ENCODE data around the gene IPO4.
"Not testable (repeated sequence)": the region's sequence is repeated elsewhere in the genome, so short reads cannot be mapped to it uniquely, and the experiment has no call there.

Gene IPO4

GRCh38 chr14:24188251-24189058 is at the start of gene IPO4:
TSS of gene IPO4 (minus strand) at chr14:24188816. CDS start at chr14:24188787, 29 bp downstream.
- peak within 1 kb of the TSS; percentile 69 for H3K4me3 ChIP-seq (ENCODE audit: low read depth, low read length)

DNA sequence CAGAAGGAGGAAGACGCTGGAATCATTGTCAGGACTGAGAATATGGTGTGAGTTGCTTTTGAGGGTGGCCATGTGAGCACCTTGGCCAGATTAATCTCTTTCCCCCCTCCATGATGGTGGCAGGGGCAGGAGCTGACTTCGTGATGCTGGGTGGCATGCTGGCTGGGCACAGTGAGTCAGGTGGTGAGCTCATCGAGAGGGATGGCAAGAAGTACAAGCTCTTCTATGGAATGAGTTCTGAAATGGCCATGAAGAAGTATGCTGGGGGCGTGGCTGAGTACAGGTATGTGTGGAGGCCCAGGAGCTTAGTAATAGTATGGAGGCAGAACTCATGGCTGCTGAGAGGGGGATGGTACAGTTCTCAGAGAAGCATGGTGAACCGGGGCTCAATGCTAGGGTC is 49.5 kb upstream of the IPO4 start:
- H3K4me3 ChIP-seq (ENCODE audit: low read depth, low read length) = no peak overlapping the region

GRCh38 chr14:24237463-24237955 is 48.9 kb upstream of the IPO4 start:
- H3K4me3 ChIP-seq (ENCODE audit: low read depth, low read length) = no peak overlapping the region

GRCh38 chr14:24236689-24237462 is 48.3 kb upstream of the IPO4 start:
- no peak overlapping the region for H3K4me3 ChIP-seq (ENCODE audit: low read depth, low read length)

- H3K4me3 ChIP-seq (ENCODE audit: low read depth, low read length) = no peak overlapping the region
These were observed 47.4 kb upstream of the IPO4 start for GRCh38 chr14:24235804-24236688.

DNA sequence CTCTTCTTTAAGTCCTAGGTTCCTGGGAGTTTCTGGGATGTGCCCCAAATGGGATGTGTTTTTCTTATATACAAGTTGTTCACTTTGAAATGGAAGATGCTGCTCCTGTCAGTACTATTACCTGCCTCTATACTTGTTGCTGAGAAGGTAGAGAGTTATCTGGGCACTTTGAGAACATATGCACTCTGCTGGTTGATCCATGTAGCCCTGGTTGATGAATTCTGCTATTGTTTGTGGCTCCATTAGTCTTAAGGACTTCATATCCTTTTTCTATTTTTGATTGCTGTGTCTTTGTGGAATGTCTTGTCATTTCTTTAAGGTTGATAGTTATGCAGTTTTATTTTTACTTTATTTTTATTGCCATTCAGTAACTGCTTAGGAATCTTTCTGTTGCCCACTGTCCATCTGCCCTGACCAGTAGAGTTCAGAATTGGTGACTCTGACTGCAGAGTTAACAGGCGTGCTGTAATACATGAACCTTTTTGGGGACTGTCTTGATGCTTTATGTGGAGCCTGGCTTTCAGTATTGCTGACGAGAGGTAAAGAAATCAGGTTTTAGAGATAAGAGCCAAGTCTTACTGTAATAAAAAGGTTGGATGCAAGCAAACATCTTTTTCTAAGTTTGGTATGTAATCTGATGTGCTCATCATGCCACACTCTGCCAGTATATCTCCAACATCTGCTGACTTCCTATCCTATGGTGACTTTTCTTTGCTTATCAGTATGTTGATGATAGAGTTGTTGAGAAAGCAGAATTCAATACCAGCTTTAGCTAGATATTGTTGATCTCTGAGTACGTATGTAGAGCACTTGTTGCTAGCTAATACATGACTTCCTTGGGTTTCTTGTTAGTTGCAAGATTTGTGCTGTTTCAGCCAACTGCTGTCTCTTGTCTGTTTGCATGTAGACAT is 45.7 kb upstream of the IPO4 start:
- H3K4me3 ChIP-seq (ENCODE audit: low read depth, low read length) = no peak overlapping the region

DNA sequence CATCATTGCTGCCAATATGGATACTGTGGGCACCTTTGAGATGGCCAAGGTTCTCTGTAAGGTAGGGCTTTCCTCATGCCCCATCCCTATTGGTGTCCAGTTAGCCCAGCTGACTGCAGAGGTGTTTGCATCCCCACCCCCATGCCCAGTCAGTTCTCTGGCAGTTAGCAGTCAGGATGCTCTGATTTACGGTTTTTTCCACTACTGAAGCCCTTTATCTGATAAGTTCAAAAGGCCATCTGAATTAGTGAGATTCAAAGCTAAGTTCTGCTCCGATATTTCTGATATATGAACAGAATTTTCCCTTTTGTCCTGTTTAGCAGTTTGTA is 44.9 kb upstream of the IPO4 start:
- peak overlapping the region; percentile 97 for H3K4me3 ChIP-seq (ENCODE audit: low read depth, low read length)

GRCh38 chr14:24232645-24233537 is 44.3 kb upstream of the IPO4 start, which contains the start of gene GMPR2:
TSS of gene GMPR2 (plus strand) at chr14:24232929. CDS start at chr14:24233254, 325 bp downstream.
- H3K4me3 ChIP-seq (ENCODE audit: low read depth, low read length) = peak within 1 kb of the TSS; percentile 97

DNA sequence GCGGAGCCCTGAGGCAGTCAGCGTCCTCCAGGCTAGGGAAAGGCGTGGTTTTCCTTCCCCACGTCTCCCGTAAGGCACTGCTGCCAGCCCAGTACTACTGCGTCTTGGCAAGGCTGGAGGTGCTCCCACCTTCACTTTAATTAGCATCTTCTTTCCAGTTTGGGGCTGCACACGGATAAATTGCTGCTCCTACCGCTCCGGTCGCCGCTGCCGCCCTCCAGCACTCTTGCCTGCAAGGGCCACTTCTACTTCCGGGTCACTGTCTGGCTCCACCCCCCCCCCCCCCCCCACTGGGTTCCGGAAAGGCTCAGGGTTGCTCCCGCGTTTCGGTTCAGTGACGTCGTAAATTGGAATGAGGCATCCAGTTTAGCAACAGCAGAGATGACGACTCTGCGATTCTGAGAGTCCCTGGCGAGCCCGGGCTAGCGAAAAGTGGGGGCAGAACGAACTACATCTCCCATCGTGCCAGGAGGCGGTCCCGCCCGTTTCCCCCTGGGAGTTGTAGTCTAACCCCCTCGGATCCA is 43.6 kb upstream of the IPO4 start, which contains the start of gene NEDD8:
NEDD8 (minus strand) TSS at position 247 of the 524 bp plus-strand sequence; CDS start at position 147, 100 bp downstream.
- peak within 1 kb of the TSS; percentile 97 for H3K4me3 ChIP-seq (ENCODE audit: low read depth, low read length)

- H3K4me3 ChIP-seq (ENCODE audit: low read depth, low read length) = peak overlapping the region; percentile 97
These were observed 42.9 kb upstream of the IPO4 start for GRCh38 chr14:24231263-24232120.

GRCh38 chr14:24228902-24229301 is 40.3 kb upstream of the IPO4 start:
- no peak overlapping the region for H3K4me3 ChIP-seq (ENCODE audit: low read depth, low read length)

DNA sequence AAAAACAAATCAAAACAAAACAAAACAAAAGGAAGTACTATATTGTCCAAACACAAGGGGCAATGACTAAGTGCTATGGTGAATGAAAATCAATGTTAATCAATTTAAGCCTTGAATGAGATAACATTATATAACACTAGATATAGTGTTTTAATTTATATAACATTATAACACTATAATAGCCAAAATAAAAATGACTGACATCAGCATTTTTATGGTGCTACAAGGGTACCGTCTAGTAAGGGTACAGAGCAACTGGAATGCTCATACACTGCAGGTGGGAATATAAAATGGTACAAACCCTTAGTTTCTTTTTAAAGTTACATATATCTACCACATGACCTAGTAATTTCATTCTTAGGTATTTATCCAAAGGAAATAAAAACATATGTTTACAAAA is 37.9 kb upstream of the IPO4 start:
- no peak overlapping the region for H3K4me3 ChIP-seq (ENCODE audit: low read depth, low read length)

GRCh38 chr14:24224618-24225071 is 36.0 kb upstream of the IPO4 start:
- H3K4me3 ChIP-seq (ENCODE audit: low read depth, low read length) = no peak overlapping the region

GRCh38 chr14:24222987-24223386 is 34.4 kb upstream of the IPO4 start:
- not testable (repeated sequence) for H3K4me3 ChIP-seq (ENCODE audit: low read depth, low read length)

GRCh38 chr14:24219521-24219920 is 30.9 kb upstream of the IPO4 start:
- no peak overlapping the region for H3K4me3 ChIP-seq (ENCODE audit: low read depth, low read length)

DNA sequence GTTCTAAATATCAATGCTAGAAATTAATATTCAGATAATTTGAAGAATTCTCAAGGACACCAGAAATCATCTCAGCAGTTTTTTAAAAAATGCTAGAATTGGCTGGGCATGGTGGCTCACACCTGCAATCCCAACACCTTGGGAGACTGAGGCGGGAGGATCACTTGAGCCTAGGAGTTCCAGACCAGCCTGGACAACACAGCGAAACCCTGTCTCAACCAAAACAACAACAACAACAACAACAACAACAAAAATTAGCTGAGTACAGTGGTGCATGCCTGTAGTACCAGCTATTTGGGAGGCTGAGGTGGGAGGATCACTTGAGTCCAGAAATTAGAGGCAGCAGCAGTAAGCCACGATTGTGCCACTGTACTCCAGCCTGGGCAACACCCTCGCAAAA is 30.5 kb upstream of the IPO4 start:
- no peak overlapping the region for H3K4me3 ChIP-seq (ENCODE audit: low read depth, low read length)

DNA sequence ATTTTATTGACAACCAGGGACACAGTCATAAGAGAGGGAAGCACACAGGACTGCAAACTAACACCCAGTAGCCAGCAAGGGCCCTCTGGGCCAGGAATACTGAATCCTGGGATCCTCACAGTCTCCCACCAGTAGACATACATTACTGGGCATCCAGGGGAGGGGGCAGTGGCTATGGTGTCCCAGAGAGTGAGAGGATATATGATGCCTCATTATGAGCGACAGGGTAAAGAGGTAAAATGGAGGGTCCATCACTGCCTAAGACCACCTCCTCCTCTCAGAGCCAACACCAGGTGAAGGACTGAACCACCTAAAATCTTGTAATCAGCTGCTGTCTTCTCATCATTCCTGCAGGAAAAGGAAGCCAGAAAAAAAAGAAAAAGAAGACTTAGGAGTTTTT is 28.3 kb upstream of the IPO4 start:
- H3K4me3 ChIP-seq (ENCODE audit: low read depth, low read length) = not testable (repeated sequence)

GRCh38 chr14:24216345-24216699 is 27.7 kb upstream of the IPO4 start:
- no peak overlapping the region for H3K4me3 ChIP-seq (ENCODE audit: low read depth, low read length)
